Colon (tissue), 2 donors: ENCODE results near the gene ASB16.
"Not testable (repeated sequence)": the region's sequence is repeated elsewhere in the genome, so short reads cannot be mapped to it uniquely, and the experiment has no call there.

Source experiments
- FAIRE-seq: peaks from 2 replicates; lab custom pipeline; 2012; peaks lifted over from hg19 to GRCh38; lab: Jason Lieb, UNC
- donor health status: control.
- donor health status: control.

Gene ASB16

GRCh38 chr17:44147812-44148211 is 22.7 kb upstream of the ASB16 start:
- FAIRE-seq: no peak

DNA sequence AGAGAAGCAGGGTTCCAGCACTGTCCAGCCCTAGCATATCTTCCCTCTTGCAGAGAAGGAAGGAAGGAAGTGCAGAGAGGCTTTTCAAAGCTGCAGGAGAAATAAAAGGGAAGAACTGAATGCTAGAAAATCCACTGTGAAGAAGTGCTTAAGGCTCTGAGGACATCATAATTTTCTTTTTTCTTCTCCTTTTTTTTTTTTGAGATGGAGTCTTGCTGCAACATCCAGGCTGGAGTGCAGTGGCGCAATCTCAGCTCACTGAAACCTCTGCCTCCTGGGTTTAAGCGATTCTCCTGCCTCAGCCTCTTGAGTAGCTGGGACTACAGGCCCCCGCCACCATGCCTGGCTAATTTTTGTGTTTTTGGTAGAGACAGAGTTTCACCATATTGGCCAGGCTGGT is 21.4 kb upstream of the ASB16 start:
- FAIRE-seq: not testable (repeated sequence)

DNA sequence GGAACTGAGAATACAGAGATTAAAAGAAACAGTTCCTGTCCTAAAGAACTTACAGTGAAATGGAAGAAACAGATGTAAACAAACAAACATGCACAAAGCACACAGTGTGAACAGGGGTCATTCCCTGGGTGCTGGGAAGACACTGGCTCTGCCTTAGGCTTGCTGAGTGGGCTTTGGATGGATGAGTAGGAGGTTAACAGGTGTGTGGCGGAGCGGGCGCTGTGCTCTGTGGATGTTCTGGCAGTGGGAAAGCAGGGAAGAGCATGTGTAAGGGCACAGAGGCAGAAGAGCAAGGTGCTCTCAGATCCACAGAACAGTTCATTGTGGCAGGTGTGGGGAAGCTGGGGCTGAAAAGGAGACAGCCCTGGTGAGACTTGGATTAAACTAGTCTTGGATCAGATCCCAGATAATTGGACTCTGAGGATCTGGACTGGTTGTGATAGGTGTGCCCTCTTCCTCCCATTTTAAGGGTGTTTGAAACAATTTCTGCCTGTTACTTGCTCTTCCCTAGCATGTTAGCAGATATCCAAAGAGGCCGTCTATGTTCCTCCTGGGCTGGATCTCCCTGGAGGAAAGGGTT is 20.7 kb upstream of the ASB16 start:
- FAIRE-seq: no peak

DNA sequence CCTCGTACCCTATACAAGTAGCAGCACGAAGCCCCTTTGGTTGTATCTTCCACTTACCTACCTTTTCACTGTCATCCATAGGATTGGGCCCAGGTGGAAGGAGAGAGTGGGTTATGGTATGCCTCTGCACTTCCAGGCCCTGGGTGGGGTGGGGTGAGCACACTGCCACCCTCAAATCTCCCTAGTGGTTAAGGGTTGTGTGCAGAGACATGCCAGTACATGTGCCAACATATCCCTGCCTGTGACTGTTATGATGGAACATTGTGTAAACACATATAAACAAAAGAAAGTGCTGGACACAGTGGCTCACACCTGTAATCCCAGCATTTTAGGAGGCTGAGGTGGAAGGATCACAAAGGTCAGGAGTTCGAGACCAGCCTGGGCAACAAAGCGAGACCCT is 17.6 kb upstream of the ASB16 start:
- FAIRE-seq: no peak

DNA sequence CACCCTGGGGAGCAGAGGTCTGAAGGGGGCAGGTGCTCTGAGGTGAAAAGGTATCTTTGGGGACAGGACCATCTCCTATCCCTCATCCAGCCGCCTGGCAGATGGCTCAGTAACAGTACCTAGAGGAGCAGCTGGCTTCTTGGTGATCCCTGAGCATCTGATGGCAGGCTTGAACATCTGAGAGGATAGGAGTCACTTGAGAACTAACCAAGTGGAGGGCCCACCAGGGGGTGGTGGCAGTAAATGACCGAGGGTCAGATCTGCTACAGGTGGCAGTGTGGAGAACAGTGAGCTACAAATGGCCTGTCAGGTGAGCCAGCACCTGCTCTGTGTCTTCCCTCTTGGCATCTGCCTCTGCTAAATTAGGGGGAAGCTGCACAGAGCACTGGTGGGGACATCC is 15.0 kb upstream of the ASB16 start:
- FAIRE-seq: no peak

GRCh38 chr17:44159519-44160210 is 10.8 kb upstream of the ASB16 start:
- FAIRE-seq: no peak

GRCh38 chr17:44164476-44164875 is 6.0 kb upstream of the ASB16 start:
- no peak for FAIRE-seq

DNA sequence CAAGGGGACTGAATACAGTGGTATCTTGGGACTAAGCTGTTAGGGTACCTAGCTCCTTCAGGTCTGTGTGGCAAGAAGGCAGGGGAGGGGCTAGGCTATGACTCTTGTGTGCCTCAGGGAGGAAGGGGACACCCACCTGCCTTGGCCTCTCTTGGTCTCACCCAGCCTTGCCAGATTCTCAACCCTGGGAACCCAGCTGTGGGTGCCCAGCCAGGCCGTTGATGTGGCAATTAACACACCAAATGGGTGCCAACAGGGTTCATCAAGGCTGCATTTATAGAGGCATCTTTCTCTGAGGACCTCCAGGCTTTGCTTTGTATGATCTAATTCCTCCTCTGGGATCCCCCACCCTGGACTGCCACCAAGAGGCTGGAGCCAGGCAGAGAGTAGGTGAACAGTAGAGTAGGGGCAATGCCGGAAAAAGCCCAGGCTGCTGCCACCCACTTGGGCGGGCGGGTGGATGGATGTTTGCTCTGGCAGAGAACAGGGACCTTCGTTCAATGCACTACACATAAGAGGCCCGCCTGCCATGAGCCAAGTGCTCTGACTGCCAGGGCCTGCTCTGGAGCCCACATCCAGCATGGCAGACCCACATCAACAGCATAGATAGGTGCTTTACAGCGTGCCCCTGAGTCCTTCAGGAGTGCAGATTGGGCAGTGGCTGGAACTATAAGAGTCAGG is 3.2 kb upstream of the ASB16 start:
- FAIRE-seq: no peak

GRCh38 chr17:44170135-44170498 is 387 bp upstream of the ASB16 start:
- FAIRE-seq: no peak

DNA sequence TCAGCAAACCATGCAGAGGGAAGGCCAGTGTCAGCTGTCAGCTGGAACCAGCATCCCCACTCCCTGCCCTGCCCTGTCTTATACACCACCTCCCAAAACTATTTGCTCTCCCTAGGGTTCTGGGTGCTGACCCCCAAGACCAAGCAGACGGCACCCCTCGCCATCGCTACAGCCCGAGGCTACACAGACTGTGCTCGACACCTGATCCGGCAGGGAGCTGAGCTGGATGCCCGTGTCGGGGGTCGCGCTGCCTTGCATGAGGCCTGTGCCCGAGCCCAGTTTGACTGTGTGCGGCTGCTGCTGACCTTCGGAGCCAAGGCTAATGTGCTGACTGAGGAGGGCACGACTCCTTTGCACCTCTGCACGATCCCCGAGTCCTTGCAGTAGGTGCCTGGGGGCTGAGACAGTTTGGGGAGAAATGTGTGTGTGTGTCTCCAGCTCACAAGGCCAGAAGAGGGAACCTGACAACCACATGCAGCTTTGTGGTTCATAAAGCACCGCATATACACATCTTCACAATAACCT is 1.5 kb downstream of the ASB16 start:
- FAIRE-seq: no peak

GRCh38 chr17:44174427-44174826 is 3.9 kb downstream of the ASB16 start:
- no peak for FAIRE-seq

GRCh38 chr17:44176257-44176656 is 5.8 kb downstream of the ASB16 start:
- no peak for FAIRE-seq

- no peak for FAIRE-seq
Observed at GRCh38 chr17:44176671-44177501, 6.4 kb downstream of the ASB16 start.

DNA sequence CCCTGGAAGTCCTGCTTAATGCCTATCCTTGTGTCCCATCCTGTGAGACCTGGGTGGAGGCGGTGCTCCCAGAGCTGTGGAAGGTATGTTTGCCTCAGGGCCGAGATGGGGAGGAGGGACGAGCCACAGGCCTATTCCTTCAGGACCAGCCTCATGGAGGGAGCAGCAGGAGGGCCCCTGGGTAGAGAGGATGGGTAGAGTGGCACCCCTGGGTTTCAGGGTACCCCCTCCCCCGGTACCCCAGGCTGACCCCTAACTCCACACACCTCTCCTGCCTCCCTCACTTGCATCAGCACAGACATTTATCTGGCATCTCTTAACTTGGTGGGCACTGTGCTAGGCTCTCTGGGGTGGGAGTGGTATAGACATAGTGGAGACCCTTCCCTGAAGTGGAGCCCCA is 7.1 kb downstream of the ASB16 start:
- no peak for FAIRE-seq

GRCh38 chr17:44178133-44178532 is 7.6 kb downstream of the ASB16 start:
- FAIRE-seq: no peak

- FAIRE-seq: no peak
Observed at GRCh38 chr17:44183024-44183423, 12.5 kb downstream of the ASB16 start.

- FAIRE-seq: no peak
Observed at GRCh38 chr17:44184212-44184810, 13.8 kb downstream of the ASB16 start.

DNA sequence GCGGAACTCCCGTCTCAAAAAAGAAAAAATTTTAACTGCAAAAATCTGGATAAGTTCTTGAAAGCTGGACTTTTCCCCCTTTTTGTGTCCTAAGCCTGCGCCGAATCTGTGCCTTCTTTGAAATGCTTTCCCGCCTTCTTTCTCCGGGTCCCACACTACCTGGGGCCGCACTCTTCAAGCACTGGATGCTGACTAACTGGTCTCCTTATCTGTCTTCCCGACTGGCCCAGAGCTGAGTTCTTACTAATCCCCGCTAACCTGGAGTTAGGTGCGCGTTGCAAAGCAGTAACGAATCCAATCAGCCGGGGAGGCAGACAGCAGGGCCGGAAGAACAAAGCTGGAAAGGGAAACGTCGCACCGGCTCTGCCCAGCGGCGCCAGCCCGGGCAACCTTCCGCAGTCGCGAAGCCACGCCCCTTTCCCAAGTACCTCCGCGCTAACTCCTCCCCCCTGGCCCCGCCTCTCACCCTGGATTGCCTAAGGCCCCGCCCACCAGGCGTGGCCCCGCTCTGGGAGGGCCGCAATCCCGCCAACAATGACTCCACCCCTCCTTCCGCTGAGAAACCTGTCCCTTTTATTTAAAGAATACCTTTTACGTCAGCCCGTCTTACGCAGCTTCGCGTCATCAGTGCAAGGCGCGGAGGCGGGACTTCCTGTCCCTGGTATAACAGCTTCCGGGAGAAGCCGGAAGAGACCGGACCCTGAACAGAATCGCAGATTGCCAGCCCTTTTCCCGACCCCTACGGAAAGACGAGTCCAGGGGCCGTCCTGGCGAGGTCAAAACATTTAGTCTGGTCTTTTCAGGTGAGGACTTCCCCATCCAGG is 16.0 kb downstream of the ASB16 start, which contains the start of gene TMUB2:
TSS of gene TMUB2 (plus strand) at position 666 of the 824 bp plus-strand sequence. CDS start 737 bp downstream, outside the sequence.
- peak; percentile 95 for FAIRE-seq

GRCh38 chr17:44187131-44187899 is 16.8 kb downstream of the ASB16 start:
- no peak for FAIRE-seq
